Endothelial cell of umbilical vein (primary cell): ENCODE data around the gene CYP3A5. TPM values are rescaled to one million over a fixed set of nuclear protein-coding genes. Genes with fewer than 3 reads are reported as not detected.

ENCODE experiments used
- BruUV-seq: library from RNA; stranded (reverse); fragments of 400-500 nt; replicated peaks from 2 replicates; lab custom pipeline; 2021; lab: Mats Ljungman, UMichigan
- CTCF ChIA-PET: fragments of 300-600, 350-600 bp; sonication (Branson Sonifier 250); formaldehyde crosslinking; loops from one replicate; lab custom pipeline; 2021; ENCODE audit warnings: antibody characterized with exemption, inconsistent platforms; lab: Charles Lee
- POLR2A ChIA-PET: fragments of 300-600, 350-600 bp; sonication (Branson Sonifier 250); formaldehyde crosslinking; loops from one replicate; lab custom pipeline; 2021; ENCODE audit warnings: antibody characterized with exemption, inconsistent platforms; lab: Charles Lee
- DNase-seq: peaks from one replicate; pipeline ENCODE4 v3.0.0-alpha.2; 2011; ENCODE audit warnings: low read depth, low spot score
- FAIRE-seq: peaks from 2 replicates; lab custom pipeline; 2011; peaks lifted over from hg19 to GRCh38; lab: Jason Lieb, UNC
- H2AFZ ChIP-seq: 2 replicates; pipeline ENCODE4 v1.6.0; 2012; ENCODE audit warnings: low read depth, low read length, control low read depth, inconsistent platforms
- H3K27ac ChIP-seq: 2 replicates; pipeline ENCODE4 v1.5.1; 2011; ENCODE audit warnings: low read depth, mild to moderate bottlenecking, control low read depth, low read length, moderate library complexity; ENCODE audit not compliant: insufficient read depth
- H3K27me3 ChIP-seq, 2 experiments: 2 replicates each; pipeline versions ENCODE4 v1.6.0 to v1.6.1; 2011; ENCODE audit warnings: low read length in 2 of 2, mixed read lengths in 1 of 2; ENCODE audit not compliant: control insufficient read depth in 2 of 2, insufficient read depth in 2 of 2
- H3K36me3 ChIP-seq, 2 experiments: 2 replicates in 1 of 2; 3 replicates in 1 of 2; pipeline ENCODE4 v1.5.1; 2011; ENCODE audit warnings: low read length in 2 of 2, mild to moderate bottlenecking in 1 of 2, moderate library complexity in 1 of 2; ENCODE audit not compliant: control insufficient read depth in 2 of 2, insufficient read depth in 2 of 2; ENCODE audit errors: extremely low read depth in 1 of 2
- H3K4me1 ChIP-seq: 3 replicates; pipeline ENCODE4 v1.5.1; 2011; ENCODE audit warnings: mild to moderate bottlenecking, low read length; ENCODE audit not compliant: control insufficient read depth, insufficient read depth; ENCODE audit errors: extremely low read depth
- H3K4me2 ChIP-seq: 2 replicates; pipeline ENCODE4 v1.6.1; 2011; ENCODE audit warnings: low read length, control low read depth, mixed read lengths; ENCODE audit not compliant: insufficient read depth
- H3K4me3 ChIP-seq, 3 experiments: fragments of 200-600 bp in 1 of 3; sonication (generic), shearing (Covaris generic) in 1 of 3; replicated peaks in 1 of 3; 2 replicates each; pipeline ENCODE4 v1.5.1; 2011 to 2016; ENCODE audit warnings: control low read depth in 3 of 3, low read length in 3 of 3, mild to moderate bottlenecking in 2 of 3, inconsistent platforms in 1 of 3, low read depth in 1 of 3, moderate library complexity in 1 of 3; ENCODE audit not compliant: insufficient read depth in 1 of 3
- H3K79me2 ChIP-seq: 2 replicates; pipeline ENCODE4 v1.6.0; 2012; ENCODE audit warnings: low read length, inconsistent platforms; ENCODE audit not compliant: control insufficient read depth, insufficient read depth
- H3K9ac ChIP-seq: replicated peaks from 2 replicates; pipeline ENCODE3; 2011; ENCODE audit warnings: low read length, control low read depth; ENCODE audit not compliant: insufficient read depth; ENCODE audit errors: extremely low read depth
- H3K9me1 ChIP-seq: replicated peaks from 3 replicates; pipeline ENCODE4 v1.6.0; 2011; ENCODE audit warnings: mild to moderate bottlenecking, low read length; ENCODE audit not compliant: control insufficient read depth, insufficient read depth; ENCODE audit errors: extremely low read depth
- H3K9me3 ChIP-seq: replicated peaks from 2 replicates; pipeline ENCODE4 v1.5.1; 2012; ENCODE audit warnings: low read length, inconsistent platforms; ENCODE audit not compliant: control insufficient read depth, insufficient read depth
- H4K20me1 ChIP-seq: replicated peaks from 2 replicates; pipeline ENCODE3; 2011; ENCODE audit warnings: mild to moderate bottlenecking, low read length; ENCODE audit not compliant: control insufficient read depth, insufficient read depth; ENCODE audit errors: extremely low read depth
- CTCF ChIP-seq, 2 donors: IDR thresholded peaks; 1 replicate in 1 of 2; 2 replicates in 1 of 2; pipeline ENCODE4 v1.5.1; 2011; ENCODE audit warnings: low read length in 2 of 2, mild to moderate bottlenecking in 2 of 2, moderate library complexity in 2 of 2, control low read depth in 1 of 2, inconsistent platforms in 1 of 2, low read depth in 1 of 2; ENCODE audit not compliant: insufficient read depth in 1 of 2; ENCODE audit errors: extremely low read depth in 1 of 2
- EZH2 ChIP-seq: IDR thresholded peaks from 2 replicates; pipeline ENCODE4 v1.6.1; 2012; ENCODE audit warnings: borderline replicate concordance, low read depth, mild to moderate bottlenecking, moderate library complexity, low read length, inconsistent platforms; ENCODE audit not compliant: severe bottlenecking
- FOS ChIP-seq: IDR thresholded peaks from 2 replicates; pipeline ENCODE4 v1.6.1; 2011; ENCODE audit warnings: mild to moderate bottlenecking, low read length, moderate library complexity, borderline replicate concordance; ENCODE audit not compliant: insufficient read depth
- GATA2 ChIP-seq: IDR thresholded peaks from 2 replicates; pipeline ENCODE4 v1.7.0; 2011; ENCODE audit warnings: low read depth, mild to moderate bottlenecking, moderate library complexity, mixed read lengths, low read length; ENCODE audit not compliant: insufficient read length, insufficient read depth
- JUN ChIP-seq: IDR thresholded peaks from 2 replicates; pipeline ENCODE4 v1.6.1; 2011; ENCODE audit warnings: borderline replicate concordance, low read depth; ENCODE audit not compliant: insufficient read length, insufficient read depth
- MAX ChIP-seq: IDR thresholded peaks from 2 replicates; pipeline ENCODE4 v1.6.1; 2011; ENCODE audit not compliant: insufficient read depth, insufficient read length
- MYC ChIP-seq: IDR thresholded peaks from one replicate; pipeline ENCODE4 v1.6.1; 2011; ENCODE audit warnings: mild to moderate bottlenecking, low read depth, low read length
- POLR2A ChIP-seq: IDR thresholded peaks from 2 replicates; pipeline ENCODE4 v1.6.1; 2012; ENCODE audit warnings: low read depth, mild to moderate bottlenecking, control low read depth, low read length
- POLR2AphosphoS5 ChIP-seq: IDR thresholded peaks from 2 replicates; pipeline ENCODE4 v1.6.1; 2012; ENCODE audit warnings: low read depth, mild to moderate bottlenecking, control low read depth, low read length, moderate library complexity; ENCODE audit not compliant: insufficient read depth
- dilution Hi-C: fragments of 300-500 bp; cut with MboI; formaldehyde crosslinking; loops from one replicate; pipeline ENCODE4 v1.15.0; 2019; ENCODE audit warnings: low sequenced_read_pairs; ENCODE audit not compliant: extremely low pct_ligation_motif_present
- intact Hi-C: fragments of 100-400 bp; cut with micrococcal nuclease; formaldehyde crosslinking; loops from one replicate; pipeline ENCODE4 v1.10.0; 2022
- polyA plus RNA-seq, 4 experiments: library from polyadenylated mRNA; depleted of rRNA in 3 of 4; stranded (reverse) in 3 of 4; unstranded in 1 of 4; fragments of >200 nt; gene quantifications; 2 replicates each; pipeline versions ENCODE4 v1.2.1 to v1.2.3, GENCODE V29; 2011 to 2012; ENCODE audit warnings: missing spikeins in 1 of 4
- total RNA-seq: library from RNA; stranded (reverse); gene quantifications from 2 replicates; pipeline ENCODE4 v1.2.3, GENCODE V29; 2021

The CYP3A5 gene
- total and polyA plus RNA-seq, 2 donors (not counting 3 experiments of a cell fraction or from before 2014, with no cell fraction given), result not detected

- Histone ChIP-seq H3K9ac (no peak overlapping the region), H3K9me3 (no peaks in the 10 kb centered on the region), H3K79me2 (no peaks in the 10 kb centered on the region), H3K4me1 (no peaks in the 10 kb centered on the region), H2AFZ (no peak overlapping the region), H4K20me1 (no peaks in the 10 kb centered on the region), H3K27ac (no peak overlapping the region), H3K4me3 (no peak overlapping the region), H3K36me3 (peaks cover 25 to 41% of the 10 kb centered on the region in 2 experiments), H3K27me3 (no peaks in the 10 kb centered on the region), H3K4me2 (no peak overlapping the region), H3K9me1 (no peaks in the 10 kb centered on the region)
- BruUV-seq, result no TSS peak
- FAIRE-seq, result no peak
- CTCF ChIA-PET, result no interaction called here
- TF ChIP-seq JUN (no peak), CTCF (IDR thresholded peaks at IDR 0.05; ENCODE audit: extremely low read depth in 1 of 2, insufficient read depth in 1 of 2, low read depth in 1 of 2, low read length in 2 of 2) (no peak), EZH2 (no peak), POLR2AphosphoS5 (no peak), GATA2 (no peak), MYC (no peak), POLR2A (no peak), MAX (no peak), FOS (no peak)
- POLR2A ChIA-PET, result no interaction called here
- DNase-seq, result no peak
- dilution Hi-C loops (no loop called here), intact Hi-C loops (no loop called here)
Measured at GRCh38 chr7:99629643-99630042, 50.2 kb downstream of the CYP3A5 start.
